Activated CD8-positive, alpha-beta memory T cell treated with anti-CD3 and anti-CD28 coated beads, Interleukin-2, amount 10 ng/mL, durations not matched to agents 7 days and 5 days (primary cell): ENCODE data around the gene TENT5A. TPM values are rescaled to one million over a fixed set of nuclear protein-coding genes. Genes with fewer than 3 reads are reported as not detected.
"Not testable (repeated sequence)": the region's sequence is repeated elsewhere in the genome, so short reads cannot be mapped to it uniquely, and the experiment has no call there.

Source experiments
- ATAC-seq: fragments of 150-1000 bp; cut with Tn5 transposase; one replicate; pipeline ENCODE4 v1.10.0; 2021; ENCODE audit warnings: moderate library complexity
- CTCF ChIA-PET: fragments of 350-600 bp; sonication (Branson Sonifier 250); formaldehyde crosslinking; loops from one replicate; lab custom pipeline; 2021; ENCODE audit warnings: antibody characterized with exemption; lab: Charles Lee
- DNase-seq: peaks from one replicate; pipeline ENCODE4 v3.0.0-alpha.2; 2020
- H3K27ac Mint-ChIP-seq: one replicate; pipeline ENCODE4 v1.8.0; 2021; ENCODE audit warnings: mild to moderate bottlenecking, mixed read lengths
- H3K27me3 Mint-ChIP-seq: one replicate; pipeline ENCODE4 v1.8.0; 2021; ENCODE audit warnings: mixed read lengths
- H3K36me3 Mint-ChIP-seq: one replicate; pipeline ENCODE4 v1.8.0; 2021; ENCODE audit warnings: mild to moderate bottlenecking, mixed read lengths
- H3K4me1 Mint-ChIP-seq: one replicate; pipeline ENCODE4 v1.8.0; 2021; ENCODE audit warnings: mixed read lengths
- H3K4me3 Mint-ChIP-seq: one replicate; pipeline ENCODE4 v1.8.0; 2021; ENCODE audit warnings: mild to moderate bottlenecking, moderate library complexity, mixed read lengths
- H3K9me3 Mint-ChIP-seq: one replicate; pipeline ENCODE4 v1.8.0; 2022; ENCODE audit warnings: low read depth, mixed read lengths
- total RNA-seq, 2 experiments: library from RNA; stranded (reverse); gene quantifications; one replicate each; pipeline ENCODE4 v1.2.3, GENCODE V29; 2021

Gene TENT5A
- total RNA-seq, 2 experiments from 2014 or later: 1.5 to 3.7 TPM

DNA sequence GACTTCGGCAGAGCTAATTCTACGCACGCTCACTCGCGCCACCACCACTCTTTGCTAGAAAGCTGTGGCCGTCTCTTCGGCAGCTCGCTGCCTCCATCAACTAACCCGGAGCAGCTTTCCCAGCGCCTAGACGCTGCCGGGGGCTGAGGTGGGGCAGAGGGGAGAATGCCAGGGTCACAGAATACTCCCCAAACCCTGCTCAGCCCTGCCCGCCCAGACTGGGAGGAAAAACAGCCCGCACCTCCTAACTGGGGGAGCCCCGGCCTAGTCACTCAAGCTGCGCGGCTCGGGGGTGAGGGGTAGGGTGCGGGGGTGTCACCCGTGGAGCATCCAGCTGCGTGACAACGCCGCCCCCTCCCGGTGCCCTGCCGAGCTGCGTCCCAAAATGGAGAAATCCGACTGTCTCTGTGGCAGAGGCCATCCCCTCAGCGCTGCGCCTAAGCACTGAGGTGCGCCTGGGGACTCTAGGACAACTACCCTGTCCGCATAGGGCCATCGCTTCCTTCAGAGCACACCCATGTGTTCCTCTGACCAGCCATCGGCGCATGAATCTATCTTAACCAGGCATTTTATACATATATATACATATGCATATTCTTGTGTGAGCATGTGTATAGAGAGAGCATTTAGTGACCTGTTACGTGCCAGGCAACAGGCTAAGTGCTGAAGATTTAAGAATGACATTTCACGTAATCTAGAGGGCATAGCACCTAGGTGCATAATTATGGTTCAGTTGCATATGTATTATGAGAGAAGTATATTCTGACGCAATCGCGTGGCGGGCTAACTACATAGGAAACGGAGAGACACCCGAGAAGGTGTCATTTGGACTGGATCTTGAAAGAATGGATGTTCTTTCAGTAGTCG, 1.5 kb upstream of the TENT5A start:
- no peaks in the 10 kb centered on the region for H3K9me3 Mint-ChIP-seq
- peak overlapping the region; percentile 79 for H3K27ac Mint-ChIP-seq
- DNase-seq (peak; percentile 79), ATAC-seq (peak; percentile 59)
- H3K36me3 Mint-ChIP-seq: peaks cover 4% of the 10 kb centered on the region
- H3K27me3 Mint-ChIP-seq: peaks cover 60% of the 10 kb centered on the region
- CTCF ChIA-PET: no interaction called here
- H3K4me3 Mint-ChIP-seq: peak overlapping the region; percentile 82
- H3K4me1 Mint-ChIP-seq: peaks cover 19% of the 10 kb centered on the region

DNA sequence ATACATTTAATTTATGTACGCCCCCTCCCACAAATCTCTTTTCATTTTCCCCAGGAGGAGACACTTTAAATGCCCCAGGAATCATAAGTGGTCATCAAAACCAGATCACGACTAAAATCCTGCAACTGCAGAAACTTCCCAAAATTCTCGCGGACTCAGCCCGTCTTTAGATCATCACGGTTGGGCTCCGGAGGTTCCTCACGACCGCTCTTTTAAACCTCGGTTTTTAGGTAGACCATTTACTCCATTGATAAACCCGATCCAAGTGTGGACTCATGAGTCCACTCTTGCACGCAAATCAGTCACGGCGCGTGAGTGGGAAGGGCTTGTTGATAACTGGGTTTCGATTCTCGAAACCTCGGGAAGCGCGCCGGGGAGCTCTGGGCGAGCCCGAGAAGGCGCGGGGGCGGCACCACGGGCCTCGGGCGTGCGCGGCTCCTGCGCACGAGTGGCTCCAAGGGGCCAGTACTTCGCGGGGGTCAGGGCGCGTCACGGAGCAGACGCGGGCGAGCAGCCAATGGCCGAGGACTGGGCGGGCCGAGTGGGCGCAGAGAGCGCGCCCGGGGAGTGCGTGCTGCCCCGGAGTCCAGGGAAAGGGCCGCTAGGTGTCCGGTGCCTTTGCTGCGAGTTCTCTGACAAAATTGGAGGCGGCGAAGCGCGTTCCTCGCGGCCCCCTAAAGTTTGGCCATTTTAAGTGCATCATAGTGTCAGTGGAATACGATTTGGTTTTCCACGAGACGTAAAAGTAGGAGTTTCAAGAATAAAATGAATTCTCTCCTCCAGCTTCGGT, 635 bp upstream of the TENT5A start:
- H3K36me3 Mint-ChIP-seq: peaks cover 5% of the 10 kb centered on the region
- no peaks in the 10 kb centered on the region for H3K9me3 Mint-ChIP-seq
- peak; percentile 65 for ATAC-seq
- H3K27ac Mint-ChIP-seq: peak overlapping the region; percentile 79
- peaks cover 19% of the 10 kb centered on the region for H3K4me1 Mint-ChIP-seq
- CTCF ChIA-PET: interaction anchor here (1.2 to 1.5 kb wide), 2 partner anchors 13 to 14 kb away, joined by 3 to 4 read pairs; no protein-coding TSS in a partner anchor
- H3K27me3 Mint-ChIP-seq: peaks cover 63% of the 10 kb centered on the region
- DNase-seq: peak; percentile 58
- peak overlapping the region; percentile 82 for H3K4me3 Mint-ChIP-seq

DNA sequence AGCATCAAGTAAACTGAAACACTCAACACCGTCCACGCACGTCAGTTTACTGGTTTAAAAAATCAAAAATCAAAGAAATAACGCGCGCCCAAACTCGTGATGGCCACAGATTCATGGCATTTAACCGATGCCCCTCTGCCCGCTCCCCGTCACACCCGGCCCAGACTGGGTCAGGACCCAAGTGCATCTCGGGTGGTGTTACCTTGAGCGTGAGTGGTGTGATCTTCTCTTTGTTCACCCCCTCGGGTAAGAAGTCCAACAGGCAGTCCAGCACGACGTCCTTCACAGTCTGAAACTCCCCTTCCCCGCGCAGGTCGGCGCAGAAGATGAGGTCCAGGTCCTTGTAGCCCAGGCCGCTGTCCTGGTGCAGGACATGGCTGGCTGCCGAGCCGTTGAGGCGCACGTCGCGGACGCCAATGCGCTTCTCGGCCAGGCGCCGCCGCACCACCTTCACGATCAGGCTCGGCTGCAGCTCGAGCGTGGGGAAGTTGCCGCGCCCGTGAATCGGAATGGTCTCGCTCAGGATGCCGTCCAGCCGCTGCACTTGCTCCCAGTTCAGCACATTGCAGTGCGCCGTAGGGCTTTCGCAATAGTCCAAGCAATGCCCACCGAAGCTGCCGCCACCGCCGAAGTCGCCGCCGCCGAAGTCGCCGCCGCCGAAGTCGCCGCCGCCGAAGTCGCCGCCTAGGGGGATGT, 945 bp downstream of the TENT5A start:
- CTCF ChIA-PET: interaction anchor here (1.5 kb wide), 1 partner anchor 11 kb away, joined by 4 read pairs; no protein-coding TSS in a partner anchor
- Mint-ChIP-seq H3K9me3 (no peaks in the 10 kb centered on the region), H3K36me3 (peaks cover 5% of the 10 kb centered on the region), H3K27ac (peak overlapping the region; percentile 15), H3K4me1 (peaks cover 19% of the 10 kb centered on the region), H3K4me3 (peak overlapping the region; percentile 82), H3K27me3 (peaks cover 55% of the 10 kb centered on the region)
- ATAC-seq: no peak
- DNase-seq: peak; percentile 43

DNA sequence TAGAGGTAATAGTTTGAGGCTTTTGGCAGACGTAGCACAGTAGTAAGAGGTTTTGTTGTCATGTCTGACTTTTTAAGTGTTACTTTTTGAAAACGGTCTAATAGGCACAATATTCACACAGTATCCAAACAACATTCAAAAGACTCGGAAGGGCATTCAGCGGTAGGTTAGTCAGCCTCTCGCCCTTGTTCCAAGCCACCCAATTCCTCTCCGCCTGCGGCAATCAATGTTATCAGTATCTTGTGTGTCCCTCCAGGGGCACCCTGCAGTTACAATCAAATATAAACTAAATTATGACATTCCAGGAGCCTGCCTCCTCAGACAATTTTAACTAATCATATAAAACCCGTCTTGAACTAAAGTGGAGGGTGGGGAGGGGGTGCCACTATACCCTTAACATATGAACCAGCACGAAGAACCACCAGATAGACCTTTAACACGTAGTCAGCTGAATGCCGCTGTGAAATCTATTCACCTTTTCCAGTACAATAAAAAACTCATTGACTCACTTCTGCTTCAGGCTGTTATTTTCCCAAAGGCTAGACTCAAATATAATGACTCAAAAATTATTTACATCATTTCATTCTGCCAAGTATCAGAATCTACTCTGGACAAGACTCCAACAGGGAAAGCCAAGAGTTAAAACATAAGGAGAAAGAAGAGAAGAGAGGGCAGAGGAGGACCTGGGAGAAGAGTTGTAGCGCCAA, 1.6 kb downstream of the TENT5A start:
- H3K9me3 Mint-ChIP-seq: no peaks in the 10 kb centered on the region
- H3K4me1 Mint-ChIP-seq: peaks cover 19% of the 10 kb centered on the region
- H3K27ac Mint-ChIP-seq: no peak overlapping the region
- no peak for ATAC-seq
- peak overlapping the region; percentile 82 for H3K4me3 Mint-ChIP-seq
- CTCF ChIA-PET: no interaction called here
- peaks cover 5% of the 10 kb centered on the region for H3K36me3 Mint-ChIP-seq
- no peak for DNase-seq
- H3K27me3 Mint-ChIP-seq: peaks cover 55% of the 10 kb centered on the region

DNA sequence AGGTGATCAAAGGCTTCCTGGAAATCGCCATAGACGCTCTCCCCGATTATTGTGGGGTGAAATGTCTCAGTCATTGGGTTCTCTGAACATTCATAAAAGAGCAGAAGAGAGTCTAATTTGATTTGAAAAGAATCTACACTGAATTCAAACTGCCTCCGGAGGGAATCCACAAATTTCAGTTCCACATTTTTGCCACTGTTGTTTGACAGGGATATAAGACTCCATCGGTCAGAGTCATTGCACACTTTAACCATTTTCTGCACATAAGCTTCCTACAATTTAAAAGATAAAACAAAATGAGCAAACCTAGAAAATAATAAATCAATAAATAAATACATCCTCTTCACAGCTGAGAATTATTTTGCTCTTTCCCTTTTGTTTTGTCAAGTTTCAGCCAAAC, 2.3 kb downstream of the TENT5A start:
- Mint-ChIP-seq H3K4me3 (no peak overlapping the region), H3K27ac (no peak overlapping the region), H3K9me3 (no peaks in the 10 kb centered on the region), H3K27me3 (peaks cover 52% of the 10 kb centered on the region), H3K36me3 (peaks cover 5% of the 10 kb centered on the region), H3K4me1 (peaks cover 19% of the 10 kb centered on the region)
- DNase-seq (no peak), ATAC-seq (no peak)
- CTCF ChIA-PET: no interaction called here

DNA sequence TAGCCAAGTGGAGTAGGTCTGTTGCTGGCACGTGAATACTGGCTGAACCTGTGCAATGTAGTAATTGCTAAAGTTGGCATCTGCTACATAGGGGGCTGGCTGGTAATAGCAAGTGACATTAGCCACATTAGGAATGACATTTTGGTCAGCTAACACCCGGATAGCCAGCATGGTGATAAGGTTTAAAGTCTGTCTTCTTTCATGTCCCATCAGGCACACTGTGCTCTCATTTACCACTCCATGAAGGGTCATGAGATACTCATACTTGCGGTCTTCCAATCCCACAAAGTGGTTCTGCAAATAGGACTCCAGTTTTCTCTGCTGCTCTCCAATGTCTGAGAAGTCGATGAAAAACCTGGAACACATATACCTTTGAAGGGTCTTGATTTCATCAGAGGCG, 2.8 kb downstream of the TENT5A start:
- ATAC-seq (no peak), DNase-seq (no peak)
- CTCF ChIA-PET: no interaction called here
- H3K36me3 Mint-ChIP-seq: peaks cover 5% of the 10 kb centered on the region
- H3K27ac Mint-ChIP-seq: no peak overlapping the region
- no peaks in the 10 kb centered on the region for H3K9me3 Mint-ChIP-seq
- H3K4me1 Mint-ChIP-seq: peaks cover 19% of the 10 kb centered on the region
- peaks cover 52% of the 10 kb centered on the region for H3K27me3 Mint-ChIP-seq
- H3K4me3 Mint-ChIP-seq: no peak overlapping the region

DNA sequence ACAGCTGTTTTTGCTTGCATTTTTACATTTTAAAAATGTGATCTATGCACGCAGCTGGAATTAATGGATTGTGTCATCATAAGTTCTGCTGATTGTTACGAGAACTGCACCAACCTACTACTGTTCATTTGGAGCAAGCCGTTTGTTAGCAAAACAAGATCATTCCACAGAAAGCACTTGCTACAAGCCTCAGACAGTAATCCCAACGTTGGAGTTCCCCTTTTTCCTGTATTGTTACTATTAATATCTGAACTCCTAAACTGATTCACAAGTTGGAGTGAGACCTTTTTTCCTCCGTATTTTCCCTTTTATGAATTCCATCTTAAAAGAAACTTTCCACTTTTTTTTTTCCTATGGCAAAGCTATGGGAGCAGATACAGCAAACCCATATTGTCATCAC, 3.5 kb downstream of the TENT5A start:
- ATAC-seq: no peak
- peaks cover 5% of the 10 kb centered on the region for H3K36me3 Mint-ChIP-seq
- H3K4me3 Mint-ChIP-seq: no peak overlapping the region
- CTCF ChIA-PET: no interaction called here
- DNase-seq: no peak
- H3K4me1 Mint-ChIP-seq: peaks cover 19% of the 10 kb centered on the region
- H3K9me3 Mint-ChIP-seq: no peaks in the 10 kb centered on the region
- no peak overlapping the region for H3K27ac Mint-ChIP-seq
- H3K27me3 Mint-ChIP-seq: peaks cover 45% of the 10 kb centered on the region

DNA sequence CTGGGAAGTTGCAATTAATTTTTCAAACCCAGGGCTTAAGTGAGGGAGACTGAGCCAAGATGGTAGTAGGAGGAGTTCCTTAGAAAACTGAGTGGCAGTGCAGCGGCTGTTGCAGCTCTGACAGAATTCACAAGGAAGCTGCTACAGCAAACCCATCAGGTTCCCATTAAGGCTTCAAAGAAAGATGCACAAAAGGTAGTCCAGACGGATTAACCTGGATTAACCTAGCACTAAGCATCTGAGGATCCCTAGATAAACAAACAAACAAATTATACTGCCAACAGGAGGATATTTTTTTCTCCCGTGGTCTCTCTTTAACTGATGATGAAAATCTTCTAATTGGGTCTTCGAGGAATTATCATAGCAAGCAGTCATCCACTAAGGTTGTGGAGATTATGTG, 5.2 kb downstream of the TENT5A start:
- Mint-ChIP-seq H3K36me3 (peaks cover 5% of the 10 kb centered on the region), H3K4me3 (no peak overlapping the region), H3K27ac (no peak overlapping the region), H3K4me1 (peaks cover 13% of the 10 kb centered on the region), H3K9me3 (no peaks in the 10 kb centered on the region), H3K27me3 (peaks cover 32% of the 10 kb centered on the region)
- ATAC-seq (no peak), DNase-seq (no peak)
- CTCF ChIA-PET: interaction anchor here (1.5 kb wide), 1 partner anchor 259 kb away, joined by 3 read pairs; no protein-coding TSS in a partner anchor

DNA sequence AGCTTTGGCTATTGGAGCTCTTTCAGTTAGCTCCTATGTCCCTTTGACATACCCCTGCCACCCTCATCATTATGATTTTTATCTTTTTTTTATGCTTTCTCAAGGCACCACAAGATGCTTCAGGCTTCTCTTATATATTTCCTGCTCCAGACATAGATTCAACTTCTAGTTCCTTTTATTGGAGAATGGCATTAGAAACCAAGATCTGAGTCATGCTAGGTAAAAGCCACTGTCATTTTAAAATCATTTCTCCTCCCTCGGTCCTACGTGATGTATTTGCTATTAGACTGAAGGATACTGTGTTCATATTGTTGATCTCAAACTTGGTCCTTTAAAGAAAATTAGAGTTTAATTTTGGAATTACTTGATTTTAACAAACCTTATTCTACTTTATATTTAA, 8.3 kb downstream of the TENT5A start:
- H3K36me3 Mint-ChIP-seq: peaks cover 1% of the 10 kb centered on the region
- ATAC-seq: no peak
- H3K4me3 Mint-ChIP-seq: no peak overlapping the region
- no peaks in the 10 kb centered on the region for H3K9me3 Mint-ChIP-seq
- H3K27me3 Mint-ChIP-seq: peaks cover 4% of the 10 kb centered on the region
- no peaks in the 10 kb centered on the region for H3K4me1 Mint-ChIP-seq
- DNase-seq: no peak
- CTCF ChIA-PET: no interaction called here
- no peak overlapping the region for H3K27ac Mint-ChIP-seq

DNA sequence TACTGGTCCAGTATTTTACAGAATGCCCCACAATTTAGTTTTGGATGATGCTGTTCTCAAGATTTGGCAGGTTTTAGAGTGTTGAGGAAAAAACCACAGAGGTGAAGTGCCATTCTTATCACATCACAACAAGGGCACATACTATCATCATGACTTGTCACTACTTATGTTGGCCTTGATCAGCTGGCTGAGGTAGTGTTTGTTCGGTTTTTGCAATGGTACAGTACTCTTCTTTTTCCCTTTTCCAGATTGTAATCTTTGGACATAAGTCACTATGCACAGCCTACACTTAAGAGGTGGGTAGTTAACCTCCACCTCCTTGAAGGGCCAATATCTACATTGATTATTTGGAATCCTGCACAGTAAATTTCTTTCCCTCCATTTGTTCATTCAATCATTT, 8.8 kb downstream of the TENT5A start:
- Mint-ChIP-seq H3K9me3 (no peaks in the 10 kb centered on the region), H3K4me3 (no peak overlapping the region), H3K27ac (no peak overlapping the region), H3K36me3 (peaks cover 1% of the 10 kb centered on the region), H3K27me3 (no peaks in the 10 kb centered on the region), H3K4me1 (no peaks in the 10 kb centered on the region)
- CTCF ChIA-PET: no interaction called here
- no peak for DNase-seq
- ATAC-seq: no peak

DNA sequence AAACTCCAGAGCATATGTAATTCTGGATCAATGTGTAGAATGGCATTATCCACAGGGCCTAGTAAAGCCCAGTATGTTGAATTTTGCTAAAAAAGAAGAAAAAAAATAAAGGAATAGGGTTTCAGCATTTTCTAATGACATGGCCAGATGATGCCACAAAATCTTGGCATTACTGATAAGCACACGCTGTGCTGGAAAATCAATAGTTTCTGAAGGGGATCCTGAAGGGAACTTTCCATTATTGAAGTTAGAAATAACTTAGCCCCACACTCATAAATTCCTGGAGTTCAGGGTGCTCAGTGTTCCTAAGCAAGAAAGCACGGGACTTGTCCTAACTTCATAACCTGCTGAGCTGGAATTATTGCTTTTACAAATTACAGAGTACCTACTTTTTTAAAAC, 10.8 kb downstream of the TENT5A start:
- DNase-seq: no peak
- Mint-ChIP-seq H3K36me3 (no peaks in the 10 kb centered on the region), H3K27ac (no peak overlapping the region), H3K4me1 (no peaks in the 10 kb centered on the region), H3K4me3 (no peak overlapping the region), H3K9me3 (no peaks in the 10 kb centered on the region), H3K27me3 (no peaks in the 10 kb centered on the region)
- CTCF ChIA-PET: no interaction called here
- no peak for ATAC-seq

DNA sequence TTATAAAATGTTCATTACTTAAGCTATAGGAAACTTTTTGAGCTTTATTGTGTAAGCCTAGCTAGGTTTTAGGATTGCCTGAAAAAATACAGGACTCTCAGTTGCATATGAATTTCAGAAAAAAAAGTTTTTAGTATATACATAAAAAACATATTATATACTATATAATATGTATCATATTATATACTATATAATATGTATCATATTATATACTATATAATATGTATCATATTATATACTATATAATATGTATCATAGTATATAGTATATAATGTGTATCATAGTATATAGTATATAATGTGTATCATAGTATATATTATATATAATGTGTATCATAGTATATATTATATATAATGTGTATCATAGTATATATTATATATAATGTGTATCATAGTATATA, 11.9 kb downstream of the TENT5A start:
- H3K36me3 Mint-ChIP-seq, H3K27ac Mint-ChIP-seq, ATAC-seq, H3K9me3 Mint-ChIP-seq, DNase-seq, H3K4me1 Mint-ChIP-seq, H3K27me3 Mint-ChIP-seq, H3K4me3 Mint-ChIP-seq: not testable (repeated sequence)
- CTCF ChIA-PET: interaction anchor here (1.3 kb wide), 1 partner anchor 12 kb away, joined by 4 read pairs; the partner anchor contains the start of gene TENT5A
